GM19351 (cell line): ENCODE results near the gene MAP2K4.
A peak's percentile ranks its signal among the peaks of the same experiment; 100 is the strongest.
"Not testable (repeated sequence)": the region's sequence is repeated elsewhere in the genome, so short reads cannot be mapped to it uniquely, and the experiment has no call there.

Experiments
- ATAC-seq: cut with Tn5 transposase; IDR thresholded peaks from one replicate; pipeline ENCODE4 v1.9.1; 2021; ENCODE audit warnings: mild to moderate bottlenecking, moderate library complexity; ENCODE audit not compliant: unreplicated experiment

Gene MAP2K4

DNA sequence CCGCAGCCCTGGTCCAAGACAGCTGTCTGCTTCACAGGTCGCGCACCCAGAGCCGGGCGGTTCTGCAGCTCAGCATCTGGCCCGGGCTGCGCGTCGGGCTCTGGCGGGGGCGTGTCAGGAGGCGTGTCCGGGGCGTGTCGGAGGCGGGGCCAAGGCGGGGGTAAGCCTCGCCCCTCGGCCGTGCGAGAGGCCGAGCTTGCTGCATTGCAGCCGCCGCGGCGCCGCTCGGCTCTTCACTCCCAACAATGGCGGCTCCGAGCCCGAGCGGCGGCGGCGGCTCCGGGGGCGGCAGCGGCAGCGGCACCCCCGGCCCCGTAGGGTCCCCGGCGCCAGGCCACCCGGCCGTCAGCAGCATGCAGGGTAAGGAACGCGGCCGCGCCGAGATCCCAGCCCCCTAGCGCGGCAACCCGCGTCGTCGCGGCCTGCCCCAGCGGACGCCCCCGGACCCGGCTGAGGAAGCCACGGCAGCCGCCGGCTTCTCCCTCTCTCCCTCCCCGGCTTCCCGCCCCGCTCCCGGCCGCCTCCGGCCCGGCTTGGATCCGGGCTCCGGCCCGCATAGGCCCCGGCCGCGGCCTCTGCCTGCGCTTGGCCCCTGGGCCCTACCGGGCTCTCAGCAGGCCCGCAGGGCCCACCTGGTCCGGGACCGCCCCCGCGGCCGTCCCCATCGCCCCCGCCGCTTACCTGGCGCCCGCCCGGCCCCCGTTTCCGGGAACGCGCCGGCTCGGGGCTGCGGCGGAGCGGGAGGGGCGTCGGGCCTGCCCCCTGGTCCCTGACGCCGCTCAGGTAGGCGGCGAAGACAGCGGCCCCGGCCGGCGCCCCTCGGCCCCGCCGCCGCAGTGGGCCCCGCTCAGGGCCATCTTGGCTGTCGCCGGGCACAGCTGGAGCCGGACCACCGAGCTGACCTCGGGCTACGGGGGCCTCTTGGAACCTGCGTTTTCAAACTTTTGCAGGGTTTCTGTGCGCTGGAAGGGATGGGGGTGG, at the start of gene MAP2K4:
MAP2K4 (plus strand) TSS at position 236 of the 981 bp plus-strand sequence; CDS start at position 246, 10 bp downstream.
- peak; percentile 90 for ATAC-seq

DNA sequence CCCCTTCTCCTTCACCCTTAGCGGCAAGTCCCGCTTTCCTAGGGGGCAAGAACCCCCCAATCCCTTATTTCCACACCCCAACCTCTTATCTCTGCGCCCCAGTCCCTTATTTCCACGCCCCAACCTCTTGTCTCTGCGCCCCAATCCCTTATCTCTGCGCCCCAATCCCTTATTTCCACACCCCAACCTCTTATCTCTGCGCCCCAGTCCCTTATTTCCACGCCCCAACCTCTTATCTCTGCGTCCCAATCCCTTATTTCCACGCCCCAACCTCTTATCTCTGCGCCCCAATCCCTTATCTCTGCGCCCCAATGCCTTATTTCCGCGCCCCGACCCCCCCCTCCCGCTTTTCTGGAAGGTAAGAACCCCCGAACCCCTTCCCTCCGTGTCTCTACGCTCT, 47.9 kb upstream of the MAP2K4 start:
- not testable (repeated sequence) for ATAC-seq

DNA sequence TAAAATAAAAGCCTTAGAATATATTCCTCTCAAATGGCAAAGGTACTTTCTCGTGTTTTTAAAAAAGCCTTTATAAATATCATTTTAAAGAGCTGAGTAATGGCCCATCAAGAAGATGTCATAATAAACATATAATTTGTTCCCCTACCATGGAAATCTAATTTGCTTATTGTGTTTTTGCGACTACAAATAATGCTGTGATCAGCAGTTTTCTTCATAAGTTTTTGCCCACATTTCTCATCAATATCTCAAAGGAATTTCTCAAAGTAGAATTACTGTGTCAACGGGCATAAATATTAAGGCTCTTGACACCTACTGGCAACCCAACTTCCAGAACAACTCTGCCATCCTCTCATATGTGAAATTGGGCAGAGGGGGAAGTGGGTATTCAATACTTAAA, 40.9 kb upstream of the MAP2K4 start:
- no peak for ATAC-seq

DNA sequence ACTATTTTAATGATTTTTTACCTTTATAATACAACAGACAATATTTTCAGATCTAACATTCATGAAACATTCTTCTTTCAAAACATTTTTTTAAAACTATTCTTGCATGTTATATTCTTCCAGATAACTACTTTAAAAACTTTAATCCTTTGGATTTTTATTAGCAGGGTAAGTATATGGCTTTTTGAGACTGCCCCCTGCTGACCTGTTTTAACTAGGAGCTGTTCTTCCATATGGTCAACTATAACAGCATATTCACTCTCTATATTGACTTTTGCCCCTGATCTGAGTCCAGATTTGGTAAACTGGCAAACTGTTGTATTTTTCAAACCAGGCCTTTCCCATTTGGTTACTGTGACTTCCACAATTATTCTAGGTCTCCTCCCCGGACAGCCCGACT, 39.9 kb upstream of the MAP2K4 start:
- no peak for ATAC-seq

DNA sequence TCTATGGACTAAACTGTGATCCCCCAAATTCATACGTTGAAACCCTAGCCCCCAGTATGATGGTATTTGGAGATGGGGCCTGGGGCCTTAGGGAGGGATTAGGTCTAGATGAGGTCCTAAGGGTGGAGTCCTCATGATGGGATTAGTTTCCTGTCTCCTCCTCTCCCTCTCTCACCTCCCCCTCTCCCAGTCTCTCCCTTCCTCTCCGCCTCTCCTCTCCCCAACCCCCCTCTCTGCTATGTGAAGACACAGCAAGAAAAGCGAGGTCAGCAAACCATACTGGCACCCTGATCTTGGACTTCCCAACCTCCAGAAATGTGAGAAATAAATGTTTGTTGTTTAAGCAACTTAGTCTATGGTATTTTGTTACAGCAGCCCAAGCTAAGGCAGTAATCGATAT, 38.8 kb upstream of the MAP2K4 start:
- ATAC-seq = no peak

DNA sequence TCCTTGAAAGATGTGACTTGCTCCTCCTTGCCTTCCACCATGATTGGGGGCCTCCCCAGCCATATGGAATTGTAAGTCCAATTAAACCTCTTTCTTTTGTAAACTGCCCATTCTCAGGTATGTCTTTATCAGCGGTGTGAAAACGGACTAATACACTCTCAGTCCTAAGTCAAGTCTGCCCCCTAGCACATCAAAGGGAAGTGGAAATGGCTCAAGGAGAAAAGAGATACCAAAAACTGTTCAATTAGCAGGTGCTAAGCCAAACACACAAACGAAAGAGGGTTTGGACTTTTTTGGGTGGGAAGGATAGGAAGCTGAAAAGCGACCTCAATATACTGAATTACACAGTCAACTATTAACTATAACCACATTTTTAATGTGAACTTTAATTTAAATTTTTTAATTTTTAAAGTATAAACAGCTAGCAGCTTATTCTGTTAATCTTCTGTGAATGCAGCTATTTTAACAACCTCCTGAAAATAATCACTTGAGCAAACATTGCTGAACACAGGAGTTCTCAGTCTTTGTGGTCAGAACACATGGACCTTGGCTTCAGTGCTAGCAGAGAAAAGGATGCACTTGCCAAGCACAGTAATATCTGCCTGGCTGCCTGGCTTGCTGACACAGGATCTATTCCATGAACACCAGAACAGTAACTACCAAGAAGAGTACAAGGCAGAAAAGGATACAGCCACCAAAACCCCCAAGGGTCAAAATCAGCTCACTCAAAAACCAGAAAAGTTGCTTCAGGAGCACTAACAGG, 34.3 kb upstream of the MAP2K4 start:
- ATAC-seq = no peak

DNA sequence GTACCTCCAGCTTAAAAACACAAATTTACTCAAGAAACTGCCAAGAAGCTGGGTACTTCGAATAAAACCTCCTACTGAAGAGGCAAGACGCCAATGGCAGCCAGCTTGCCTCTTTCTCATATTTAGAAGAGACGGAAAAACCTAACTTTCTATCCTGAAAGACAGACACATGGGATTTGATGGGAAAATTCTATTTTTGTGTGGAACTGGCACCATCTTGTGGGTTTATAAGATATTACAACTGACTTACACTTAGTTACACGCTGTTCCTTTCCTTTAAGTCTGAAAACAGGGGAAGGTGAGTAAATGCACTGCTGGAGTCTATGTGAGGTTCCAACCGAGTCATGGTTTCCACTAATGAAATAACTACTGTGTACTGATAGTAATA, 33.7 kb upstream of the MAP2K4 start:
- ATAC-seq = no peak

DNA sequence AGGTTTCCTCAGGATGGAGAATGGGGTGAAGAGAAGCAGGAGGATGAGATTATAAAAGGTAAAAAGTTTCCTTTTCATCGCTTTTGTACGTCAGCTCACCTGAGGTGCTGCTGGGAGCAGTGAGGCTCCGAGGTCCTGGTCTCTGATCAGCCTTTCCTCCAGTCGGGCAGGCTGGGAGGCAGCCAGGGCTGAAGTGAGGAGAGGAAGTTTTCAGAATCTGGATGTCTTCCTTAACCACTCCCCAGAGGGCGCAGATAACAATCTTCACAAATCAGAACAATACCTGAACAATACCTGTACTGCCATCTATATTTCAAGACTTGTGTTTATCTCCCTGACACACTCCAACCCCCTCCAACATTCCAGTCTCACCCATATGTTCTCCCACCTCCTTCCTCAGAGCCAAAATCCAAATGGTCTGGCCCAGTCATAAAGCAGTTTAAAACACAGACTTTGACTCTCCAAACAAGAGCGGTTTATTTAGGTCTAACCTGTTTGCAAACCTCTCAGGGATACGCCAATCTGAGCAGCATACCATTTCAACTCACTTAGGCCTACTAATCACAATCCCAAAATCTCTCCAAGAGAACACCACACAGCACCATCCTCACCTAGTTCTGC, 30.2 kb upstream of the MAP2K4 start:
- ATAC-seq = no peak

DNA sequence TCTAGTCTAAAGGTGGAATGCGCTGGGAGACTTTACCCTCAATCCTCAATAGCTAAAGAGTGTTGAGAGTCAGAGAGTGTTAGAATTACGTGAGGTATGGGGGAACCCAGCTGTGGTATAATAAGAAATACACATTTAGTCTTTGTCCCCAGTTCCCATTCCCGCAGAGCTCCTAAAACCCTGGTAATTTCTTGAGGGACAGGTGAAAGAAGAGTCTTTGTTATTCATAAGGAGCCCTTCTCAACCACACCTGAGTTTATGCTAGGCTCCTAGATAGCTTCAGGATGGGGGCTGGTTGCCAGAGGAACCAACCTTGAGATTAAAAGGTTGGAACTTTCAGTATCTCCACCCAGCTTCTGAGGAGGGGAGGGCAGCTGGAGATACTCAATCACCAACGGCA, 29.2 kb upstream of the MAP2K4 start:
- ATAC-seq = no peak

DNA sequence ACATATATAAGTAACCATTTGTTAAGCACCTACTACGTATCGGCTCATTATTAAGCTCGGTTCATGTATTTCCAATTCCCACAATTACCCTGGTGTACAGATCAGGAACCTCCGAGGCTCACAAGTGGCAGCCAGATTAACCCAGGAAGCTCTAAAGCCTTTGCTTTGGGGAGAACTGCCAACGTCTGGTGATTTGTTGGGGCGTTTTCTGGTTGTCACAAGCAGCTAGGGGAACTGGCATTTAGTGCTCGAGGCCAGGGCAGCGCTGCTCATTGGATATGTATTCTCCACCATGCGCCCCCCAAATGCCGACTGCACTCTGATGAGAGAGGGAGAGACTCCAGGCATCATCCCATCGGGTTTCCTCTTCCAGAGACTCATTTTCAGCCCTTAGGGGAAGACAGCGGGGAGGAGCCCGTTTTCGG, 23.9 kb upstream of the MAP2K4 start:
- ATAC-seq = peak; percentile 48

DNA sequence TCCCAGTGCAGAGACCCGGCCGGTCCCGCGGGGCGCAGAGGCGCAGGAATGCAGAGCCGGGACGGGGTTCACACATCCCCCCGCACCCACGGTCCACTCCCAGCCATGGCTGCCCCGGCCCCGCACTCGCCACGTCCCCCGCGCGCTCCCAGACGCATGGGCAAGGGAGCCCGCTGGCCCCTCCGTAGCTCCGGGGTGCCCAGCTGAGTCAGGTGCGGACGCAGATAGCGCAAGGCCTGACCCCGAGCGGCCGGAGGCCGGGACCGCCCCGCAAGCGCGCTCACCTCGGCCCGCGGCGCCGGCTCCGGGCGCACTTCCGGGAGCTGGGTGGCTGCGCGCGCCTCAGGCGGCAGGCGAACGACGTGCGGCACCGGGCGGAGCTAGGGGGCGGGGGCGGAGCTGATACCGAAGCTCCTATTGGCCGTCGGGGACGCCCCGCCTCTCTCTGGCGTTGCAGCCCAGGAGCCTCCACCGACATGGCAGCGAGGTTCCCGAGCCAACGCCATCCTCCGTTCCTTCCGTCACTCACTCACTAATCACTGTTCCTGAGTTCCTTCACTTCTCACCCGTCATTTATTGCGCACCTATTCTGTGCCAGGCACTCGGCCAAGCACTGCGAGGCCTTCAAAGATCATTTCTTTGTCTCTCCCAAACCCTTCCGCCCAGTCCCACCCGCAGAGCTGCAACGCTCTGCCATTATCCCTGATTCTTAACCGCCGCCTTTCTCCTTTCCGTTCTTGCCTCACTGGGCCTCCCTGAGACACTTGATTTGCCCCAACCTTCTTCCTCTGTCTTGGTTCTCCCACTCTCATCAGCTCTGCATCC, 23.3 kb upstream of the MAP2K4 start, which contains the start of gene ZNF18:
ZNF18 (minus strand) TSS at position 329 of the 825 bp plus-strand sequence. CDS start 4,646 bp downstream, outside the sequence.
- peak; percentile 92 for ATAC-seq

DNA sequence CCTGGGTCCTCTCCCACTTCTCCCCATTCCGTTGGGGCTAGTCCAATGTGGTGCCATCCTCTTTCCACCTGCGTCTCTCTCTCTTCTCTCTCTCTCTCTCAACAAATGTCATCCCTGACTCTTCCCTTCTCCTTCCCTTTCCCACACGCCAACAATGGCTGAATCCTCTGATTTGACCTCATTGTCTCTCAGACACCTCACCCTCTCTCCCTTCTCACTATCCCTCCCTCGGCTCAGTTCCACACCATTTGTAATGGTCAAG, 22.8 kb upstream of the MAP2K4 start:
- ATAC-seq = no peak

DNA sequence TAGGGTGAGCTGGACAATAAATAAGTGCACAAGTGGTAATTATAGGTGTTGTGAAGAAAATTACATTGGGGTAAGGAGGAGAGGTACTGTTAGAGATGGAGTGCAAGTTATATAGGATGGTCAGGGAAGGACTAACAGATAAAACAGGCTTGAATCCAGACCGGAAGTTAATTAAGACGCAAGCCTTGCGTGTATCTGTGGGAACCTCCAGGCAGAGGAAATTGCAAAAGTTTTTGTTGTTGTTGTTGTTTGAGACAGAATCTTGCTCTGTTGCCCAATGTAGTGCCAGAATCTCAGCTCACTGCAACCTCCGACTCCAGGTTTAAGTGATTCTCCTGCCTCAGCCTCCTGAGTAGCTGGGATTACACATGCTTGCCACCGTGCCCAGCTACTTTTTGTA, 21.0 kb upstream of the MAP2K4 start:
- no peak for ATAC-seq

DNA sequence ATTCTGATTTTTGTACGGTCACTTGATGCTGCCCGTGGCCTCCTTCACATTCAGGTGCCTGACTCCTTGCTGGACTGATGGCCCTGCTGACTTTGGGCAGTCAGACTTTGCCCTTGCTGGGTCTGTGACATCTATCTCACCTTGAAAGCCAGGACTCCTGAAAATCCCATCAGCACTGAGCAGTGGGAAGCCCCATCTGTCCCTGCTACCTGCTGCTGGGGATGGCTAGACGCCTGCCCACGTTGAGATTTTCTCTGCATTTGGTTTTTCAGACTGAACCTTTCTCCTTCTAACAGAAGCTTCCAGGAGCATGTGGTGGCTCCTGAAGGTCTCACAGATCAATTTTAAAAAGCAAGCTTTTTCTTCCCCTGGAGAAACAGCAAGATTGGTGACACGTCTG, 13.2 kb upstream of the MAP2K4 start:
- ATAC-seq = no peak

DNA sequence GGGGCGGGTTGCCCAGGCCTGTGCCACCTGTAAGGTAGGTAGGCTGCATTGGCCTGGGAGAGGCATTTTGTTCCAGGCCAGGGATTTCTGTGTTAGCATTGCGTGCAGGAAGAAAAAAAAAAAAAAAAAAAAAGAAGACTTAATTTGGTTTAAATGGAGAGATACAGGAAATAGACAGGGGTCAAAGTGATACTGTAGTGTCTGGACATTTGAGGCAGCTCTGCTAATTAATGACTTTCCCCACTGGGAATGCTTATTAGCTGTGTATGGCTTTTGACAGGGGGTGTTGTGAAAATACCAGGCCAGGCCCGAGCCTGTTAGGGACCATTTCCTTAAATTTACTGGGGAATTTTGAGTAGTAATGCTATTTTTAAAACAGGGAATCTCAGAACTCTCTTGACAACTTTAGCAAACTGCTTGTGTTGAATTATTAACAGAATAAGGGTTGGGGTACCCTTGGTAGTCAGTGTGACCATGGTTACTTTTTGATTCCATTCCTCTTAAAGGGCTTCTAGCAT, 1.0 kb downstream of the MAP2K4 start:
- no peak for ATAC-seq

DNA sequence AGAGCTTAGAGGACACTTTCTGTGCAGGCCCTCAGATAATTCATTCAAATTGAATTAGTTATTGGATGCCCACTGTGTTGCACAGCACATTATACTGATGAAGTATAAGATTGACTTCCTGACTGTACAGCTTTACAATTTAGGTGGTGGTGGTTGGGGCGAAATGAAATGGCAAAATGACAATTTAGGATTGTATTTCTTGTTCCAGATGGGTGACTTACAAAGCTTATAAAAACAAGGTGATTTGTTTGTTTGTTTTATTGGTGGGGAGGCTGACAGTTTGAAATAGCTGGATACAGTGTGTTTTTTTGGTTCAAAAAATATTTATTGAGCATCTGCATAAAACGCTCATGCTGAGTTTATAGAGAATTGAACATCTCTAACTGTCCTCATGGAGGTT, 1.6 kb downstream of the MAP2K4 start:
- ATAC-seq = no peak

DNA sequence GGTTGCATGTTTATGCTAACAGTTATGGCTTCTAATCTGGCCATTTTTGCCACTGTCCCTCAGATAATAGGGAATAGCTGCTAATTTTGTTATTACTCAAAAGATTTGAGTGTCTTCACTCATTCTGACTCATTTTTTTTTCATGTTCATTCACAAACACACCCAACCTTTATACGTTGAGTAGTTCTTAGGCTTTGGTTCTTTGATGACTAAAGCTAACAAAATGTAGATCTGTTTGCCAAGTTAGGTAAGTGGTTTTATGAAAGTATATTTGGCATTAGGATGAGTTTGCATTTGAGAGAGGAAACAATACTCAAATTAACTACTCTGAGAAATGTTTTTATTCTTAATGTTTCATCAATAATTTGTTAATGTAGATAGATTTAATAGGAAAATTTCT, 3.6 kb downstream of the MAP2K4 start:
- no peak for ATAC-seq

DNA sequence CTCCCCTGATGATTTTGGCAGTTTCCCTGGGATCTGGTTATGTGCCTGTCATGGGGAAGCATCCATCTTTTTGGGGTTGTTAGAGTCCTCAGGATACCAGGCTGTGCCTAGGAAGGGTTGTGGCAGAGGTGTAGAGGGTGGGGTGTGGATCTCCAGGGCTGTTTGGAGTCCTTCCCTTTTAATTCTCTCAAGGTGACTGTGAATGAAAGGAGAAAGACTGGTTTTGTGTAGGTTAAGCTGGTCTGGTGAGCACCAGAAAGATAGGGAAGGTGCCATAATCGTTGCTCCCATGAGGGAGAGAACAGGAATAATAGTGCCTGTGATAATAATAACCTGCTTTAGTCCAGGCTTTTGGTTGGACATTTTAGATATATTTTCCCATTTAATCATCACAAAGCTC, 7.0 kb downstream of the MAP2K4 start:
- no peak for ATAC-seq

DNA sequence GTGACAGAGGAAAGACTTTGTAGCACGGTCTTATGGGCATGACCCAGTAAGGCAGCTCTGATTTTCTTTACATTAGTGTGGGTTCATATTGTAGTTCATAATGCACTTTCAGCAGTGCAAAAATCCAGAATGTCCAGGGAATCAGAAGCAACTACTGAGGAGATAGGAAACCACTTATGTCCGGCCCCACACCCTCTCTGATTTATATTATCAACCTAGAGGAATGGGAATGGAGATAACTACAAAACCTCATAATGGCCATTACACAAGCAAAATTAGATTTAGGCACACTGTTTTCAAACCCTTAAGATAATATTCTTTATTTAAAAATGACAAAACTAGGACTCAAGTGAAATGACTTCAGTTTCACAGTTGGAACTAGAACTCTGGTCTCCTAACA, 7.9 kb downstream of the MAP2K4 start:
- no peak for ATAC-seq

DNA sequence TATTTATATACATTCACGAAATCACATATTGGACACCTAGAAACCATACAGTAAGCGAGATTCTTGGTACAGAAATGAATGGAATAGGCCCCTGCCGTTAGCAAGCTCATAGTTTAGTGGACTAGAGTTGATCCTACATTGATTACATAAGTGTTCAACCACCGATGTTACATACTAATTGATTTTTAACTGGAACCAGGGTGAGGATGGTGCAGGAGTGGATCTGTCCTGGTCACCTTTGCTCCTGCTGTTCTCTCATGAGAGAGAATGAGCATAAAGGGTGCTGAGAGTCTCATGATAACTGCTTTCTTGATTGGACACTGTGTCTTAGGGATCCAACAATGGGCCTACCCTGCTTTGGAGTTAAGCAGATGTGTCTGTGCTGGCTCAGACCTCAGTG, 13.9 kb downstream of the MAP2K4 start:
- no peak for ATAC-seq

DNA sequence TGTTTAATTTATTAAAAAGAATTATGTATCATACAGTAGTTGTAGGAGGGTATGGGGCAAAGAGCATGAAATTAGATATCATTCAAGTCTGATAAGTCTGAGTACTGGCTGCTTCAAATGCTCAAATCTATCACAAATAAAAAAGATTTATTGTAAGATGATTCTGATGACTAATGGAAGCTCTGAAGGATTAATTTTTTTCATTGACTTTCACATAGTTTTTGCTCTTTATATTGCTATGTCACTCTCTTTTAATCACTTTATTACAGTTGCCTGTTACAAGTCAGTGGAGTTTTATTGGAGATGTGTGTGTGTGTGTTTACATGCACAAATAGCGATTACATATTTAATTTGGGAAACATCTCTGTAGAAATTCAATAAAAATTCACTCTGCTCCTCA, 15.0 kb downstream of the MAP2K4 start:
- no peak for ATAC-seq
